GM12878 (cell line): ENCODE results near the gene RFX3. TPM values are rescaled to one million over a fixed set of nuclear protein-coding genes. Genes with fewer than 3 reads are reported as not detected.

ENCODE experiments used
- BACH1 ChIP-seq: fragments of 450-650 bp; IDR thresholded peaks from 2 replicates; pipeline ENCODE4 v1.6.1; 2017; ENCODE audit warnings: mild to moderate bottlenecking, borderline replicate concordance
- CUX1 ChIP-seq: IDR thresholded peaks from 2 replicates; pipeline ENCODE4 v1.6.1; 2012; ENCODE audit warnings: improper control_type of control experiment, low read depth, low read length; ENCODE audit not compliant: insufficient replicate concordance
- FOXK2 ChIP-seq: fragments of 450-650 bp; IDR thresholded peaks from 2 replicates; pipeline ENCODE4 v1.6.1; 2017; ENCODE audit warnings: mild to moderate bottlenecking, moderate library complexity
- HDGF ChIP-seq: fragments of 450-650 bp; IDR thresholded peaks from 2 replicates; pipeline ENCODE4 v1.6.1; 2016; ENCODE audit warnings: antibody characterized with exemption
- HSF1 ChIP-seq: fragments of 150-350 bp; IDR thresholded peaks from 2 replicates; pipeline ENCODE4 v1.6.1; 2014; ENCODE audit warnings: mild to moderate bottlenecking, low read depth, low read length
- IKZF2 ChIP-seq, 2 experiments: fragments of 450-650 bp; IDR thresholded peaks; 2 replicates each; pipeline ENCODE4 v1.6.1; 2017; ENCODE audit warnings: mild to moderate bottlenecking in 2 of 2, moderate library complexity in 2 of 2
- IRF4 ChIP-seq: IDR thresholded peaks from 2 replicates; pipeline ENCODE4 v1.6.1; 2011; ENCODE audit warnings: low read depth, low read length
- NKRF ChIP-seq: fragments of 450-650 bp; conservative IDR thresholded peaks from 2 replicates; pipeline ENCODE4 v1.6.1; 2017; ENCODE audit warnings: mild to moderate bottlenecking, moderate library complexity
- NR2C2 ChIP-seq: IDR thresholded peaks from 2 replicates; pipeline ENCODE4 v1.6.1; 2011; ENCODE audit warnings: borderline replicate concordance, low read depth; ENCODE audit not compliant: control insufficient read depth, insufficient read length
- RAD21 ChIP-seq: IDR thresholded peaks from 2 replicates; pipeline ENCODE4 v1.6.1; 2011; ENCODE audit warnings: mild to moderate bottlenecking, low read depth, low read length, moderate library complexity; ENCODE audit not compliant: insufficient read depth
- RUNX3 ChIP-seq: IDR thresholded peaks from 2 replicates; pipeline ENCODE4 v1.6.1; 2012; ENCODE audit warnings: low read length, inconsistent platforms
- TCF7 ChIP-seq: IDR thresholded peaks from 2 replicates; pipeline ENCODE4 v1.6.1; 2014; ENCODE audit warnings: antibody characterized with exemption, borderline replicate concordance
- ZNF622 ChIP-seq: fragments of 450-650 bp; IDR thresholded peaks from 2 replicates; pipeline ENCODE4 v1.6.1; 2017; ENCODE audit warnings: mild to moderate bottlenecking, inconsistent platforms
- polyA plus RNA-seq, 11 experiments: library from polyadenylated mRNA; depleted of rRNA in 4 of 11; unstranded in 6 of 11; stranded (reverse) in 5 of 11; fragments of >200 nt; fragmentation: Nextera tagmentation in 4 of 11; fragmentation: Illumina TruSeq in 1 of 11; extraction: Ambion mirVana in 4 of 11; extraction: Trizol in 1 of 11; gene quantifications; 1 replicate in 1 of 11; 2 replicates in 10 of 11; pipeline versions ENCODE4 v1.2.1 to v1.2.3, GENCODE V29; 2011 to 2016; ENCODE audit warnings: inconsistent platforms in 2 of 11, missing spikeins in 2 of 11, low read depth in 1 of 11
- total RNA-seq, 4 experiments: library from RNA; depleted of rRNA in 3 of 4; stranded (reverse); fragments of >200 nt in 3 of 4; fragmentation: Illumina TruSeq in 1 of 4; extraction: Trizol in 1 of 4; gene quantifications; 2 replicates each; pipeline versions ENCODE4 v1.2.1 to v1.2.3, GENCODE V29; 2013 to 2021

The RFX3 gene
- total and polyA plus RNA-seq, 10 of the 15 experiments (the other 5 are each of a cell fraction or from before 2014, with no cell fraction given) = 1.2 to 26.4 (median 6.7) TPM

GRCh38 chr9:3441197-3441816, 84.5 kb downstream of the RFX3 start (continued):
- TF ChIP-seq CUX1 = no peak
- no peak for TF ChIP-seq TCF7
- no peak for TF ChIP-seq NR2C2
- no peak for TF ChIP-seq FOXK2
- TF ChIP-seq RUNX3 = 0 out of 2 replicates have a peak, but pooled peaks have one; percentile 9
- TF ChIP-seq HDGF = no peak
- no peak for TF ChIP-seq NKRF
- TF ChIP-seq BACH1 = no peak
- TF ChIP-seq RAD21 = peak; percentile 76
- TF ChIP-seq ZNF622 = no peak
- no peak for TF ChIP-seq IRF4
- TF ChIP-seq IKZF2 (IDR thresholded peaks at IDR 0.05) = no peak
- no peak for TF ChIP-seq HSF1
- TF ChIP-seq, all 136 proteins: peak for 6
